Stimulated activated CD4-positive, alpha-beta T cell treated with anti-CD3 and anti-CD28 coated beads, Interleukin-4, amount 100 ng/mL, for 1 hour (primary cell): Measurements from ENCODE around the gene ZBTB7C.

Experiments
- DNase-seq: peaks from one replicate; pipeline ENCODE4 v3.0.0-alpha.2; 2020

The ZBTB7C gene

GRCh38 chr18:48206887-48207286, 202.3 kb downstream of the ZBTB7C start:
- DNase-seq, result no peak

- no peak for DNase-seq
Measured at GRCh38 chr18:48203961-48204666, 205.1 kb downstream of the ZBTB7C start.

- DNase-seq, result no peak
Measured at GRCh38 chr18:48203288-48203945, 205.8 kb downstream of the ZBTB7C start.

- no peak for DNase-seq
Measured at GRCh38 chr18:48202350-48203260, 206.6 kb downstream of the ZBTB7C start.

GRCh38 chr18:48202006-48202348, 207.2 kb downstream of the ZBTB7C start:
- DNase-seq, result no peak

GRCh38 chr18:48201337-48202005, 207.7 kb downstream of the ZBTB7C start:
- no peak for DNase-seq

- DNase-seq, result no peak
Measured at GRCh38 chr18:48200631-48201336, 208.4 kb downstream of the ZBTB7C start.

- no peak for DNase-seq
Measured at GRCh38 chr18:48199399-48199798, 209.8 kb downstream of the ZBTB7C start.

- no peak for DNase-seq
Measured at GRCh38 chr18:48197819-48198218, 211.4 kb downstream of the ZBTB7C start.

- no peak for DNase-seq
Measured at GRCh38 chr18:48195787-48196186, 213.4 kb downstream of the ZBTB7C start.

GRCh38 chr18:48194591-48195181, 214.5 kb downstream of the ZBTB7C start:
- no peak for DNase-seq

GRCh38 chr18:48193521-48194492, 215.4 kb downstream of the ZBTB7C start:
- no peak for DNase-seq

- no peak for DNase-seq
Measured at GRCh38 chr18:48192542-48192941, 216.6 kb downstream of the ZBTB7C start.

- no peak for DNase-seq
Measured at GRCh38 chr18:48191494-48191893, 217.7 kb downstream of the ZBTB7C start.

- DNase-seq, result no peak
Measured at GRCh38 chr18:48190994-48191393, 218.2 kb downstream of the ZBTB7C start.

- DNase-seq, result no peak
Measured at GRCh38 chr18:48188609-48189008, 220.6 kb downstream of the ZBTB7C start.

- no peak for DNase-seq
Measured at GRCh38 chr18:48186861-48187260, 222.3 kb downstream of the ZBTB7C start.

GRCh38 chr18:48186131-48186766, 222.9 kb downstream of the ZBTB7C start:
- DNase-seq, result no peak

GRCh38 chr18:48184118-48184517, 225.1 kb downstream of the ZBTB7C start:
- no peak for DNase-seq

GRCh38 chr18:48183613-48184012, 225.6 kb downstream of the ZBTB7C start:
- DNase-seq, result no peak
